Measurements from ENCODE around the gene FUT2. TPM values are rescaled to one million over a fixed set of nuclear protein-coding genes. Genes with fewer than 3 reads are reported as not detected.

The FUT2 gene
- total RNA-seq, 1 donor from 2014 or later = not detected

- intact Hi-C loops (cut with micrococcal nuclease) = loop anchor here (1.0 to 10.0 kb wide), 2 partner anchors 20 to 310 kb away; no protein-coding TSS in a partner anchor
These were observed 29.3 kb downstream of the FUT2 start for GRCh38 chr19:48724796-48725753.

GRCh38 chr19:48726556-48726955, 30.8 kb downstream of the FUT2 start:
- intact Hi-C loops (cut with micrococcal nuclease) = loop anchor here (1.0 to 10.0 kb wide), 3 partner anchors 12 to 312 kb away; no protein-coding TSS in a partner anchor

GRCh38 chr19:48728911-48729664, 33.3 kb downstream of the FUT2 start:
- intact Hi-C loops (cut with micrococcal nuclease) = loop anchor here (10.0 kb wide), 1 partner anchor 314 kb away; no protein-coding TSS in a partner anchor

- intact Hi-C loops (cut with micrococcal nuclease) = no loop called here
These were observed 35.7 kb downstream of the FUT2 start for GRCh38 chr19:48731452-48731851.

DNA sequence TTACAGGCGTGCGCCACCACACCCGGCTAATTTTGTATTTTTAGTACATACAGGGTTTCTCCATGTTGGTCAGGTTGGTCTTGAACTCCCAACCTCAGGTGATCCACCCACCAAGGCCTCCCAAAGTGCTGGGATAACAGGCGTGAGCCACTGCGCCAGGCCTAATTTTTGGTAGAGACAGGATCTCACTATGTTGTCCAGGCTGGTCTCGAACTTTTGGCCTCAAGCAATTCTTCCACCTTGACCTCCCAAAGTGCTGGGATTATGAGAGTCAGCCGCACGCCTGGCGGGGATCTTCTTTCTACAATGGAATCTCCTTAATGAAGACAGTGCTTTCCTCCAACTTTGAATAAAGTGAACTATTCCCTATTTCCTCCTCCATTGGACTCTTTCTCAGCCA, 38.9 kb downstream of the FUT2 start:
- intact Hi-C loops (cut with micrococcal nuclease) = no loop called here

DNA sequence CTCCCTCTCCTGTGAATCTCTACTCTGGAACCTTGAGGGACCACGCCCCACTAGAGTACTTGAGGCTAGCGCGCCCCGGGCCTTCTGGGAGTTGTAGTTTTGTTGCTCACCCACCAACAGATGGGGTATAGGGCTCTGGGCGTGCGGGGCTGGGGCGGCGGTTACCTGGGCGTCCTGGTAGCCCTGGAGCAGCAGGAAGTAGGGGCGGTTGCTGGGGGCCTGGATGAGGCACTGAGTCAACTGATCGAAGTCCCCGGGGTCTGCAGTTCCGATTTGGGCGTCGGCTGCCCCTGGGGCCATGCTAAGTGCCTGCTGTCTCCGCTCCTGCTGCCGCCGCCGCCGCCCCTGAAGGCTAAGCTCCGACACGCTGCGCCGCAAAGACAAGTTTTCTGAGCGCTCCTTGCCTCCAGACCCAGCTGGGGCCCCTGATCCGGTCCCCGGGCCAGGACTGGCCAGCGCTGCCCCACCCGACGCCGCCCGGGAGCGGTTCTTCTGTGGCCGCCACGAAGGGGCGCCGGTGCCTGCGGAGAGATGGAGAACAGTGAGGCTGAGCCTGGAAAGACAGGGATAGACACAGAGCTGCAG, 39.4 kb downstream of the FUT2 start:
- intact Hi-C loops (cut with micrococcal nuclease) = no loop called here

GRCh38 chr19:48737360-48737998, 41.7 kb downstream of the FUT2 start:
- intact Hi-C loops (cut with micrococcal nuclease) = no loop called here

DNA sequence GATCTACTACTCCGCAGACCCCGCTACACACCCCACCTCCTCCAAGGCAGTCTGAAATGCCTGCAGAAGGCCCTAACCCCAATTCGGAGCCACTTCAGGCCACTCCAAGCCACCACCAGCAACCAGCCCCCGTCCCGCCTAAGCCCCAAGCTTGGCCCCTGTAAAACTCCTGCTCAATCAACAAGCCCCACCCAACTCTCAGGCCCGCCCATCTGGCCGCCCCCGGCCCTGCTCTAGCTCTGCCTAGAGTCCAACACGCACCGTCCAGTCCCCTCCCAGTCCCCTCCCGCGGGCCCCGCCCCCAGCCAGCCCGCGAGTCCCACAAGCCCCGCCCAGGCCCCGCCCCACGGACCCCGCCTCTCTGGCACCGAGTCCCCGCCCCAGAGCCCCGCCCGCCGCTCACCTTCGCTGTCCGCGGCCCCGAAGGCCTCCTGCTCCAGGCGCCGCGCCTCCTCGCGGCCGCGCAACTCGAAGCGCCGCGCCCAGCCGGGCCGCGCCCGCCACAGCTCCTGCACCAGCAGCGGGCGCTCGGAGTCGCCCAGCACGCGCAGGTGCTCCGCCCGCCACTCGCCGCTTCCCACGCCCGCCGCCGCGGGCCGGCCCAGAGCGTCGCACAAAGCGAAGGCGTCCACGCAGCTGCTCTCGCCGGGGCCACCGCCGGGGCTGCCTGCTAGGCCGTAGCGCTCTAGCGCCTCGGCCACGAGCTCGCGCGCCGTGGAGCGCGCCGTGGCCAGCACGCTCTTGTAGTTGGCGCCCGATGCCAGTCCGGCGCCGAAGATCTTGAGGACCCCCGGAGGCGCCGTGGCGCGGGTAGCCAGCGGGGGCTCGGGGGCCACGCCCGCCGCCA, 43.0 kb downstream of the FUT2 start:
- intact Hi-C loops (cut with micrococcal nuclease) = loop anchor here (1.0 kb wide), 6 partner anchors 9 to 92 kb away; partner anchors contain the start of gene CA11

GRCh38 chr19:48739404-48740163, 43.8 kb downstream of the FUT2 start:
- intact Hi-C loops (cut with micrococcal nuclease) = loop anchor here (1.0 to 2.0 kb wide), 2 partner anchors 64 to 247 kb away; no protein-coding TSS in a partner anchor

GRCh38 chr19:48740164-48740972, 44.6 kb downstream of the FUT2 start, which contains the start of gene RASIP1:
TSS of gene RASIP1 (minus strand) at chr19:48740610. CDS start at chr19:48740282, 328 bp downstream.
- intact Hi-C loops (cut with micrococcal nuclease) = loop anchor here (2.0 kb wide), 1 partner anchor 248 kb away; no protein-coding TSS in a partner anchor

DNA sequence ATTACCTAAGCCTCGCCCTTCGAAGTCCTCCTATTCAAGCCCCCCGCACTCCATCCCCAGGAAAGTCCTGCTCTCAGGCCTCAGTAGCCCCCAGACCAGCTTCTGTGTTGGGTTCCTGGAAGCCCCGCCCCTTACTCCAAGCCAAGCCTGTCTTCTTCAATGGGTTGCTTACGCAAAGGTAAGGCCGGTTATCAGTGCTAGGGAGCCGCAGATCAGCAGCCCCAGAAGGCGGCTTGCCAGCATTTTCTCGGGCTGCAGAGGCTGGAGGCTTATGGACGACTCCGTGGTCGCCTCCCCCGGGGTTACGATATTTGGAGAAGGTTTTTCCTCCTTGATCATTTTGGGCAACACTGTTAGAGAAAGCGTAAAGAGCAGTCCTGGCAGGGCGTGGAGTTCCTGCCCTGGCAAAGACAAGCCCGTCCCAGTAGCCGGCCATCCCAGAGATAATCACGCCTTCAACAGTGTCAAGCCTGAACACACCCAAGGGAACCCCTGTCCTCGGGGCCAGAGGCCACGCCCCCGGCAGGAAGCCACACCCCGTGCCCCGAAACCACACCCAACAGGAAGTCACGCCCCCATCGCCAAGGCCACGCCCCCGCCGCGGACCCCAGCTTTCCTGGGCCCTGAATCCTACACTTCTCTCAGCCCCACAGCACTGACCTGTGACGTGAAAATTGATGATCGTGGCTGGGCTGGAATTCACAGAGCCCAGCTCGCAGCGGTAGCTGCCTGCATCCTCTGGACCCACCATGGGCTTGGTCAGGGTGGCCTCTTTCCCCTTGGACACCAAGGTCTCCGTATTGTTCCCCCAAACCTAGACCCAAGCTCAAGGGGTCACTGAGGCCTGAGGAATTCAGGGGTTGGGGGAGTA, 45.6 kb downstream of the FUT2 start:
- intact Hi-C loops (cut with micrococcal nuclease) = loop anchor here (2.0 kb wide), 1 partner anchor 249 kb away; no protein-coding TSS in a partner anchor

- intact Hi-C loops (cut with micrococcal nuclease) = no loop called here
These were observed 46.3 kb downstream of the FUT2 start for GRCh38 chr19:48742096-48742495.

DNA sequence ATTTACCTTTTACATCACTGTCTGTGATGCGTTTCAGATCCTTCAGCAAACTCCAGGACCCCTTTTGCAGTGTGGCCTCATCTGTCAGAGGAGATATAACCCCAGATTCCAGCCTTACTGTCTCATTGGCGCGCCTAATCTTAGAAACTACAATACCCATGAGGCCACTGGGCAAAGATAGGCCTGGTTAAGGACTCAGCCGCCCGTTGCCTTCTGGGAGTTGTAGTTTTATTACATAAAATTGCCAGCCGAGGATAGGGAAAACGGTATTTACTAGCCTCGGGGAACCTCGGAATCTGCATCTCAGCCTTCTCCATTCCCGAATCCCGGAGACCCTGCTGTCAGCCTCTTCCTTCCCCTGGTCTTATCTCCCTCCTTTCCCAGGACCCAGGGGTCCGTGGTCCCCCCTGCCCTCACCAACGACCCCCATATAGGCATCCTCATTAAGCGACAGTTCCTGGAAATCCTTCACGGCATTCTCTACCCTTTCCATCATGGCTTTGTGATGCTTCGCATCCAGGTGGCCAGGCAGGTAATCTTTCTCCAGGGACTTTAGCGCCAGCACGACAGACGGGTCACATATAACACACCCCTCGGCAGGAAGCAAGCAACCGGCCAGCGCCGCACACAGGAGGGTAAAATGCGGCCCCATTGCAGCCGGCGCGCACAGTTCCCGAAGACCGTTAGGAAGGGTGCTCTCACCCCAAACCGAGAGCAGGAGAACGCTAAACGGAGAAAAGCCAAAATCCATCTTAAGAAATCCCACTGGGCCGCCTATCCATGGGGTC, 49.6 kb downstream of the FUT2 start:
- intact Hi-C loops (cut with micrococcal nuclease) = loop anchor here (1.0 to 5.0 kb wide), 4 partner anchors 20 to 382 kb away; partner anchors contain the start of gene LMTK3

GRCh38 chr19:48746110-48746509, 50.3 kb downstream of the FUT2 start:
- intact Hi-C loops (cut with micrococcal nuclease) = loop anchor here (2.0 to 5.0 kb wide), 3 partner anchors 49 to 381 kb away; partner anchors contain the start of gene LMTK3

DNA sequence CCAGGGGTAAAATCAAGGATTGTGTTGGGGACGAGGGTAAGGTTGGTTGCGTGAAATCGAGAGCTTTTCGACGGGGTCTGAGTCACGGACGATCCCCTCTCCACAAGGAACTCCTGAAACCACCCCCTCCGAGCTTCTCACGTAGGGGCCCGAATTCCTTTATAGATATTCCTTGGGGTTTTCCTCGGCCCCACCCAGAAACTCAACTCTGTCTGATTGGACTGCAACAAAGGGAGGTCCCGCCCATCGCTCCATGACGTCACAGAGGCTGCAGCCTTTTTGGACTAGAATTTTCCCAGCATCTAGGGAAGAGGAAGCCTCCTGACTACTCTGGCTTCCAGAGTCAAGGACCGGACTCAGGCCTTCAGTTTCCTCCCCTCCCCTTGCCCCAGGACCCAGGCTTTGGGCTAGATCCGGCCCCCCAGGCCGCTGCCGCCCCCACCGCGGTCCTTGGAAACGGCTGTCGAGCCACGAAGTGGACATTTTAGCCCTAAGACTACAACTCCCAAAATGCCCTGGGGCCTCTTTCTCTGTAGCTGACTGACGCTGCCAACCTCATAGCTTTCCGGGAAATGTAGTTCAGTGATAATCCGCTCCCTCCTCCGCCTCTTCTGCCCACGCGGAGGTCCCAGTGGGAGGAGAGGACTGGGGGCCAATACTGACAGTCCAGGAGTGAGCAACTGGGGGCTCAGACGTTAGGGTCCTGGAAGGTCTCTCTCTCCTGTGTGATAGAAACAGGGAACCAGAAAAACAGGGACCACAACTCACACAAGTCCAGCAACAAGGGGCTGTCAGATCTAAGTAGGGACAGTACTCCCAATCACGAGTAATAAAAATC, 51.2 kb downstream of the FUT2 start, which contains the start of gene IZUMO1:
TSS of gene IZUMO1 (minus strand) at position 172 of the 838 bp plus-strand sequence. CDS start 1,050 bp downstream, outside the sequence.
- intact Hi-C loops (cut with micrococcal nuclease) = loop anchor here (1.0 to 5.0 kb wide), 6 partner anchors 9 to 380 kb away; partner anchors contain the start of gene LMTK3

Measured in T-helper 1 cell treated with Interleukin-12 subunit alpha and Interleukin-12 subunit beta and Interleukin-4 antibody, amounts not matched to agents 30 ng/mL and 1 ng/mL, for 36 hours (primary cell).